ENCODE data around the gene HECTD4. TPM values are rescaled to one million over a fixed set of nuclear protein-coding genes. Genes with fewer than 3 reads are reported as not detected.
A peak's percentile ranks its signal among the peaks of the same experiment; 100 is the strongest.

Gene HECTD4
- total and polyA plus RNA-seq, 9 of the 15 experiments (the other 6 are each of a cell fraction or from before 2014, with no cell fraction given): 3.5 to 33.3 (median 13.5) TPM

GRCh38 chr12:112206944-112207343, 175.3 kb downstream of the HECTD4 start:
- Histone ChIP-seq H3K27me3 (ENCODE audit: control insufficient read depth in 2 of 2, insufficient read depth in 2 of 2, low read length in 2 of 2) (no peaks in the 10 kb centered on the region), H3K9ac (ENCODE audit: insufficient read depth in 1 of 2, low read depth in 2 of 2, low read length in 2 of 2) (no peak overlapping the region), H3K79me2 (ENCODE audit: control insufficient read depth, insufficient read depth, low read length) (no peaks in the 10 kb centered on the region), H3K4me3 (no peak overlapping the region), H3K4me2 (ENCODE audit: insufficient read depth, low read length) (no peak overlapping the region), H3K36me3 (ENCODE audit: control insufficient read depth, insufficient read depth, low read length) (peaks cover 71% of the 10 kb centered on the region), H3K4me1 (replicated peaks in 1 of 2; ENCODE audit: control insufficient read depth in 2 of 2, insufficient read depth in 2 of 2, low read length in 2 of 2) (no peaks in the 10 kb centered on the region), H3K27ac (ENCODE audit: extremely low read depth, low read depth, low read length) (no peak overlapping the region), H4K20me1 (replicated peaks; ENCODE audit: control insufficient read depth, insufficient read depth, low read length) (no peaks in the 10 kb centered on the region), H2AFZ (ENCODE audit: low read depth, low read length) (no peak overlapping the region), H3K9me3 (replicated peaks; ENCODE audit: control insufficient read depth, insufficient read depth, low read depth, low read length) (no peaks in the 10 kb centered on the region), H3K9me1 (ENCODE audit: control insufficient read depth, insufficient read depth, low read length) (no peaks in the 10 kb centered on the region)
- ChIA-PET POLR2A (interaction anchor here (0.6 kb wide), 1 partner anchor 534 kb away, joined by 3 read pairs; no protein-coding TSS in a partner anchor), CTCF (ENCODE audit: low intra/inter-chr PET ratio) (no interaction called here)
- intact Hi-C loops (cut with micrococcal nuclease) (no loop called here), in situ Hi-C loops (cut with MboI) (no loop called here)
- DNase-seq (ENCODE audit: extremely low read depth in 1 of 4, low spot score in 3 of 4) (no peak), FAIRE-seq (no peak), ATAC-seq (no peak)
- 95% methylated on average over 7 of the region's 7 CpGs for WGBS (ENCODE audit: insufficient coverage, low coverage, missing lambda C conversion rate)
- BruUV-seq (replicated peaks): TSS peak; percentile 7
- TF ChIP-seq KAT2B (IDR thresholded peaks at IDR 0.05; ENCODE audit: low read depth, low read length) (no peak), MAZ (CRISPR knock-in tag; conservative IDR thresholded peaks at IDR 0.05 in 1 of 2, IDR thresholded peaks at IDR 0.05 in 1 of 2) (no peak), TAF9B (IDR thresholded peaks at IDR 0.05; ENCODE audit: partially characterized antibody) (no peak), NBN (IDR thresholded peaks at IDR 0.05; ENCODE audit: low read depth) (no peak), E2F5 (CRISPR knock-in tag; IDR thresholded peaks at IDR 0.05) (no peak)

Data from K562 (cell line).